H1 (cell line): ENCODE results near the gene MRPS31. TPM values are rescaled to one million over a fixed set of nuclear protein-coding genes. Genes with fewer than 3 reads are reported as not detected.

ENCODE experiments used
- CTCF ChIA-PET: fragments of 300-600 bp; sonication (Branson Sonifier 250); formaldehyde crosslinking; loops from one replicate; lab custom pipeline; 2021; ENCODE audit not compliant: partially characterized antibody; lab: Charles Lee
- POLR2A ChIA-PET: fragments of 300-600 bp; sonication (Branson Sonifier 250); formaldehyde crosslinking; loops from one replicate; lab custom pipeline; 2021; ENCODE audit warnings: inconsistent platforms; ENCODE audit not compliant: partially characterized antibody; lab: Charles Lee
- DNase-seq, 2 experiments: peaks; one replicate each; pipeline versions ENCODE4 v3.0.0 to v3.0.0-alpha.2; 2010 to 2022; ENCODE audit warnings: low spot score in 2 of 2, low read depth in 1 of 2, mixed read lengths in 1 of 2
- FAIRE-seq: peaks from 2 replicates; lab custom pipeline; 2011; peaks lifted over from hg19 to GRCh38; lab: Jason Lieb, UNC
- H2AFZ ChIP-seq: 2 replicates; pipeline ENCODE4 v1.8.1; 2012; ENCODE audit warnings: low read length, inconsistent platforms
- H2AK5ac ChIP-seq: 2 replicates; pipeline ENCODE4 v1.6.1; 2013; ENCODE audit warnings: low read depth, low read length
- H2BK120ac ChIP-seq: replicated peaks from 2 replicates; pipeline ENCODE3; 2013; ENCODE audit warnings: low read depth, low read length, inconsistent platforms
- H2BK12ac ChIP-seq: 2 replicates; pipeline ENCODE4 v1.6.1; 2013; ENCODE audit warnings: low read depth, low read length
- H2BK15ac ChIP-seq: 2 replicates; pipeline ENCODE4 v1.6.1; 2013; ENCODE audit warnings: low read length
- H2BK20ac ChIP-seq: 2 replicates; pipeline ENCODE4 v1.6.1; 2013; ENCODE audit warnings: low read length
- H2BK5ac ChIP-seq: 2 replicates; pipeline ENCODE4 v1.6.1; 2013; ENCODE audit warnings: low read depth, low read length
- H3K14ac ChIP-seq: 2 replicates; pipeline ENCODE4 v1.6.1; 2013; ENCODE audit warnings: inconsistent platforms; ENCODE audit not compliant: insufficient read length
- H3K18ac ChIP-seq: 2 replicates; pipeline ENCODE4 v1.6.1; 2013; ENCODE audit warnings: low read length; ENCODE audit errors: extremely low read depth
- H3K23ac ChIP-seq: 2 replicates; pipeline ENCODE4 v1.6.1; 2013; ENCODE audit warnings: inconsistent platforms; ENCODE audit not compliant: insufficient read length
- H3K23me2 ChIP-seq: 2 replicates; pipeline ENCODE4 v1.6.1; 2013; ENCODE audit warnings: low read depth, low read length
- H3K27ac ChIP-seq: 2 replicates; pipeline ENCODE4 v1.6.1; 2011; ENCODE audit warnings: low read depth, low read length, inconsistent platforms
- H3K27me3 ChIP-seq, 4 experiments: replicated peaks in 1 of 4; 1 replicate in 1 of 4; 2 replicates in 3 of 4; pipeline versions ENCODE4 v1.6.1 to v1.8.1; 2011 to 2013; ENCODE audit warnings: low read length in 3 of 4, mild to moderate bottlenecking in 3 of 4, inconsistent platforms in 2 of 4, mixed read lengths in 2 of 4, moderate library complexity in 1 of 4; ENCODE audit not compliant: control insufficient read depth in 3 of 4, insufficient read depth in 3 of 4; ENCODE audit errors: extremely low read depth in 1 of 4
- H3K36me3 ChIP-seq, 4 experiments: 2 replicates each; pipeline versions ENCODE4 v1.6.1 to v1.8.1; 2011 to 2013; ENCODE audit warnings: mild to moderate bottlenecking in 4 of 4, low read length in 3 of 4, moderate library complexity in 2 of 4, control low read depth in 1 of 4, inconsistent platforms in 1 of 4; ENCODE audit not compliant: insufficient read depth in 4 of 4, control insufficient read depth in 2 of 4
- H3K4ac ChIP-seq: replicated peaks from 2 replicates; pipeline ENCODE3; 2013; ENCODE audit warnings: low read length, low read depth, mixed read lengths, inconsistent platforms; ENCODE audit not compliant: insufficient read length
- H3K4me1 ChIP-seq, 4 experiments: replicated peaks in 1 of 4; 1 replicate in 1 of 4; 2 replicates in 3 of 4; pipeline versions ENCODE4 v1.6.1 to v1.8.1; 2011 to 2013; ENCODE audit warnings: low read length in 3 of 4, inconsistent platforms in 2 of 4, mixed read lengths in 1 of 4; ENCODE audit not compliant: insufficient read depth in 4 of 4, control insufficient read depth in 3 of 4
- H3K4me2 ChIP-seq, 2 experiments: 2 replicates each; pipeline versions ENCODE4 v1.6.1 to v1.8.1; 2011 to 2013; ENCODE audit warnings: low read depth in 2 of 2, low read length in 2 of 2, control low read depth in 1 of 2, inconsistent platforms in 1 of 2, mild to moderate bottlenecking in 1 of 2; ENCODE audit not compliant: insufficient read depth in 1 of 2
- H3K4me3 ChIP-seq, 4 experiments: fragments of 200-600, 300-600 bp in 1 of 4; sonication (generic), shearing (Covaris generic), sonication (Bioruptor Twin) in 1 of 4; 2 replicates each; pipeline versions ENCODE4 v1.5.1 to v1.8.1; 2011 to 2016; ENCODE audit warnings: low read length in 4 of 4, low read depth in 3 of 4, control low read depth in 2 of 4, inconsistent platforms in 2 of 4, mild to moderate bottlenecking in 2 of 4, mixed read lengths in 1 of 4, moderate library complexity in 1 of 4; ENCODE audit not compliant: insufficient read depth in 2 of 4; ENCODE audit errors: extremely low read depth in 1 of 4
- H3K56ac ChIP-seq: replicated peaks from 2 replicates; pipeline ENCODE3; 2013; ENCODE audit warnings: low read depth, mild to moderate bottlenecking, mixed read lengths, low read length, inconsistent platforms; ENCODE audit not compliant: insufficient read length
- H3K79me1 ChIP-seq: 2 replicates; pipeline ENCODE4 v1.6.1; 2013; ENCODE audit warnings: low read depth, low read length, control low read depth
- H3K79me2 ChIP-seq, 2 experiments: 2 replicates each; pipeline versions ENCODE4 v1.6.1 to v1.8.1; 2012 to 2013; ENCODE audit warnings: low read length in 2 of 2, mild to moderate bottlenecking in 2 of 2, inconsistent platforms in 1 of 2; ENCODE audit not compliant: insufficient read depth in 2 of 2, control insufficient read depth in 1 of 2
- H3K9ac ChIP-seq, 4 experiments: replicated peaks in 1 of 4; 1 replicate in 1 of 4; 2 replicates in 3 of 4; pipeline versions ENCODE4 v1.6.1 to v1.8.1; 2011 to 2013; ENCODE audit warnings: low read depth in 3 of 4, low read length in 3 of 4, control low read depth in 2 of 4, mild to moderate bottlenecking in 2 of 4, moderate library complexity in 2 of 4, inconsistent platforms in 1 of 4; ENCODE audit errors: extremely low read depth in 1 of 4
- H3K9me3 ChIP-seq, 2 experiments: 2 replicates each; pipeline versions ENCODE4 v1.6.1 to v1.8.1; 2012 to 2013; ENCODE audit warnings: mild to moderate bottlenecking in 2 of 2, moderate library complexity in 2 of 2, control low read depth in 1 of 2, inconsistent platforms in 1 of 2, low read depth in 1 of 2, low read length in 1 of 2, mixed read lengths in 1 of 2; ENCODE audit not compliant: insufficient read depth in 2 of 2
- H4K20me1 ChIP-seq, 2 experiments: replicated peaks in 1 of 2; 2 replicates each; pipeline versions ENCODE3 to v1.8.1; 2011 to 2013; ENCODE audit warnings: inconsistent platforms in 2 of 2, low read length in 2 of 2, mild to moderate bottlenecking in 1 of 2; ENCODE audit not compliant: insufficient read depth in 2 of 2, control insufficient read depth in 1 of 2
- H4K5ac ChIP-seq: 2 replicates; pipeline ENCODE4 v1.6.1; 2013; ENCODE audit warnings: low read length, low read depth, mixed read lengths, inconsistent platforms; ENCODE audit not compliant: insufficient read length
- H4K8ac ChIP-seq: 2 replicates; pipeline ENCODE4 v1.8.0; 2013; ENCODE audit warnings: mild to moderate bottlenecking, moderate library complexity, low read length, inconsistent platforms; ENCODE audit not compliant: insufficient read depth; ENCODE audit errors: extremely low read depth
- H4K91ac ChIP-seq: replicated peaks from 2 replicates; pipeline ENCODE3; 2013; ENCODE audit warnings: low read length, mixed read lengths, inconsistent platforms; ENCODE audit not compliant: insufficient read length
- ATF2 ChIP-seq: IDR thresholded peaks from 2 replicates; pipeline ENCODE4 v1.6.1; 2012; ENCODE audit warnings: low read length, inconsistent platforms
- BRCA1 ChIP-seq: IDR thresholded peaks from 2 replicates; pipeline ENCODE4 v1.6.1; 2012; ENCODE audit warnings: low read depth, low read length, improper control_type of control experiment
- CBX5 ChIP-seq: fragments of 300-800, 300-1000 bp; sonication (generic); IDR thresholded peaks from 2 replicates; pipeline ENCODE4 v1.7.1; 2016; ENCODE audit warnings: antibody characterized with exemption, low read length, low read depth
- EP300 ChIP-seq, 2 experiments: IDR thresholded peaks; 1 replicate in 1 of 2; 2 replicates in 1 of 2; pipeline ENCODE4 v1.6.1; 2011 to 2012; ENCODE audit warnings: low read depth in 2 of 2, low read length in 2 of 2, mild to moderate bottlenecking in 2 of 2, borderline replicate concordance in 1 of 2, inconsistent platforms in 1 of 2, moderate library complexity in 1 of 2
- KDM4A ChIP-seq: IDR thresholded peaks from one replicate; pipeline ENCODE4 v1.7.1; 2012; ENCODE audit warnings: low read depth, mild to moderate bottlenecking, moderate library complexity, low read length, inconsistent platforms; ENCODE audit not compliant: severe bottlenecking
- KDM5A ChIP-seq: fragments of 200-600 bp; IDR thresholded peaks from 2 replicates; pipeline ENCODE4 v1.7.1; 2012; ENCODE audit warnings: mild to moderate bottlenecking, low read length, inconsistent platforms, mixed read lengths
- MAFK ChIP-seq: IDR thresholded peaks from 2 replicates; pipeline ENCODE4 v1.6.1; 2012; ENCODE audit warnings: low read depth, mild to moderate bottlenecking, improper control_type of control experiment, low read length
- POU5F1 ChIP-seq: IDR thresholded peaks from 2 replicates; pipeline ENCODE4 v1.6.1; 2011; ENCODE audit warnings: low read depth, mild to moderate bottlenecking, low read length, moderate library complexity
- RAD21 ChIP-seq, 2 experiments: IDR thresholded peaks in 1 of 2; conservative IDR thresholded peaks in 1 of 2; 2 replicates each; pipeline ENCODE4 v1.6.1; 2011; ENCODE audit warnings: low read depth in 2 of 2, low read length in 2 of 2, improper control_type of control experiment in 1 of 2, inconsistent platforms in 1 of 2, mild to moderate bottlenecking in 1 of 2, moderate library complexity in 1 of 2
- RBBP5 ChIP-seq: IDR thresholded peaks from 2 replicates; pipeline ENCODE4 v1.7.1; 2012; ENCODE audit warnings: low read depth, mild to moderate bottlenecking, inconsistent platforms, low read length, moderate library complexity, borderline replicate concordance
- SAP30 ChIP-seq: fragments of 300-600 bp; sonication (generic); IDR thresholded peaks from 2 replicates; pipeline ENCODE4 v1.7.1; 2012; ENCODE audit warnings: low read length, moderate library complexity, mild to moderate bottlenecking, inconsistent platforms; ENCODE audit not compliant: insufficient read depth, insufficient replicate concordance
- TBP ChIP-seq: IDR thresholded peaks from 2 replicates; pipeline ENCODE4 v1.6.1; 2011; ENCODE audit warnings: low read depth, low read length, improper control_type of control experiment
- WGBS, 2 experiments: shearing (Covaris generic) in 1 of 2; methylation state at CpG; one replicate each; pipeline versions ENCODE4 v1.1.6 to v1.1.7; 2013 to 2015; ENCODE audit warnings: low lambda C conversion rate in 2 of 2, mixed read lengths in 2 of 2, inconsistent platforms in 1 of 2, low coverage in 1 of 2, missing lambda C conversion rate in 1 of 2; ENCODE audit not compliant: insufficient replicate concordance in 2 of 2, insufficient coverage in 1 of 2, insufficient read length in 1 of 2; ENCODE audit errors: extremely low coverage in 1 of 2, missing lambda C conversion rate in 1 of 2; 5-methylcytosine and 5-hydroxymethylcytosine counted together
- polyA plus RNA-seq, 7 experiments: library from polyadenylated mRNA; depleted of rRNA in 3 of 7; stranded (reverse) in 5 of 7; unstranded in 2 of 7; fragments of >200 nt in 5 of 7; fragments of 200-250 nt in 2 of 7; gene quantifications; 1 replicate in 5 of 7; 2 replicates in 1 of 7; 4 replicates in 1 of 7; pipeline versions ENCODE4 v1.2.1 to v1.2.3, GENCODE V29; 2011 to 2013; ENCODE audit warnings: missing spikeins in 2 of 7, mixed read lengths in 2 of 7
- total RNA-seq: library from RNA; stranded (reverse); fragmentation: NEBNext Ultra II Directional; extraction: Animal tissue kit (Norgen Biotek cat#: 25700); gene quantifications from 2 replicates; pipeline ENCODE4 v1.2.1, GENCODE V29; 2021

Gene MRPS31
- total and polyA plus RNA-seq, 2 of the 8 experiments (the other 6 are each of a cell fraction or from before 2014, with no cell fraction given): 13.6 to 33.3 TPM

- no peak overlapping the region for H3K18ac ChIP-seq
- H2AK5ac ChIP-seq: no peak overlapping the region
- no peak overlapping the region for H4K5ac ChIP-seq
- no peak overlapping the region for H4K91ac ChIP-seq
- H3K4me2 ChIP-seq: no peak overlapping the region
- H4K8ac ChIP-seq: no peak overlapping the region
- H3K36me3 ChIP-seq: no peaks in the 10 kb centered on the region
- H3K23me2 ChIP-seq: no peaks in the 10 kb centered on the region
- 73% methylated on average over 2 of the region's 2 CpGs; no CpG with 5 or more reads in 1 of the 2 experiments for WGBS, 2 experiments
- no peak overlapping the region for H2BK12ac ChIP-seq
- H2BK20ac ChIP-seq: no peak overlapping the region
- no peak overlapping the region for H2BK15ac ChIP-seq
- no peaks in the 10 kb centered on the region for H3K27me3 ChIP-seq
- H2BK5ac ChIP-seq: no peak overlapping the region
- no peak overlapping the region for H3K4me3 ChIP-seq
- H4K20me1 ChIP-seq: no peaks in the 10 kb centered on the region
- no peak for FAIRE-seq
- no peak overlapping the region for H2AFZ ChIP-seq
- H3K9ac ChIP-seq: no peak overlapping the region
- H3K23ac ChIP-seq: no peak overlapping the region
- H3K14ac ChIP-seq: no peak overlapping the region
- no peak overlapping the region for H3K4ac ChIP-seq
- H3K56ac ChIP-seq: no peak overlapping the region
- CTCF ChIA-PET: interaction anchor here (0.6 to 1.6 kb wide), 4 partner anchors 10 to 337 kb away, joined by 3 to 7 read pairs (median 4); no protein-coding TSS in a partner anchor
- POLR2A ChIA-PET: no interaction called here
- no peaks in the 10 kb centered on the region for H3K79me2 ChIP-seq
- no peak overlapping the region for H3K27ac ChIP-seq
- H3K79me1 ChIP-seq: no peaks in the 10 kb centered on the region
- no peak overlapping the region for H2BK120ac ChIP-seq
- no peaks in the 10 kb centered on the region for H3K9me3 ChIP-seq
- no peak for DNase-seq
- H3K4me1 ChIP-seq: no peaks in the 10 kb centered on the region
- no peak for TF ChIP-seq TBP
- no peak for TF ChIP-seq RBBP5
- no peak for TF ChIP-seq EP300 (IDR thresholded peaks at IDR 0.05; ENCODE audit: borderline replicate concordance in 1 of 2, low read depth in 2 of 2, low read length in 2 of 2)
- no peak for TF ChIP-seq RAD21 (IDR thresholded peaks at IDR 0.05 in 1 of 2, conservative IDR thresholded peaks at IDR 0.05 in 1 of 2; ENCODE audit: low read depth in 2 of 2, low read length in 2 of 2)
- no peak for TF ChIP-seq BRCA1
- no peak for TF ChIP-seq ATF2
- no peak for TF ChIP-seq SAP30
- TF ChIP-seq POU5F1: no peak
- TF ChIP-seq MAFK: no peak
- TF ChIP-seq CBX5: no peak
- no peak for TF ChIP-seq KDM5A
- no peak for TF ChIP-seq KDM4A
Measured at GRCh38 chr13:40692946-40693345, 78.0 kb downstream of the MRPS31 start.
